Activated naive CD8-positive, alpha-beta T cell treated with anti-CD3 and anti-CD28 coated beads, Interleukin-2, amount 50 U/mL, for 16 hours (primary cell): ENCODE results near the gene SLC34A1.

Experiments
- DNase-seq: peaks from one replicate; pipeline ENCODE4 v3.0.0-alpha.2; 2020; ENCODE audit warnings: low read depth, low spot score

Gene SLC34A1

DNA sequence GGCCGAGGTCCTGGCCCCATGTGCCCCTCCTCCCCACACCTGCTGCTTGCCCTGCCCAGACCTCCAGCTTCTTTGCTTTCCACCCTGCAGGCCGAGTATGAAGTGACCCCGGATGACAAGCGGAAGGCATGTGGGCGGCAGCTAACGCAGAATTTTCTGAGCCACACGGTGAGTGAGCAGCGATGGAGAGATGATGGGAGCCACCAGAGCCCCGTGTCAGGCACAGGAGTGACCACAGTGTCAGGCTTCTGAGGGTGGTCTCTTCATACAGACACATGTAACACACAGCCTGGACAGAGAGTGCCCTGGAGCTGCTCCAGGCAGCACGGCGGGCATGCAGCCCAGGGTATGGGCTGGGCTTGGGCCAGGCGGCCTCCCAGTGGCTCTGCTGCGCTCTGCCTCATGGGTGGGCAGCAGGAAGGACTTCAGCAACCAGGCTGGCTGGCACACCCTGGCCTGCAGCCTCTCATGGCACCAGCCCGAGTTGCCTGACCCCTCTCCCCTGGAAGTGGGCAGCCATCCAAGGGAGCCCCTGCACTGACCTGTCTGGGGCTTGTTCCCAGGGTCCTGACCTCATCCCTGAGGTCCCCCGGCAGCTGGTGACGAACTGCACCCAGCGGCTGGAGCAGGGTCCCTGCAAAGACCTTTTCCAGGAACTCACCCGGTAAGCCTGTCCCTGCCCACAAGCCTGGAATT lies 48.1 kb downstream of the SLC34A1 start:
- DNase-seq: no peak

DNA sequence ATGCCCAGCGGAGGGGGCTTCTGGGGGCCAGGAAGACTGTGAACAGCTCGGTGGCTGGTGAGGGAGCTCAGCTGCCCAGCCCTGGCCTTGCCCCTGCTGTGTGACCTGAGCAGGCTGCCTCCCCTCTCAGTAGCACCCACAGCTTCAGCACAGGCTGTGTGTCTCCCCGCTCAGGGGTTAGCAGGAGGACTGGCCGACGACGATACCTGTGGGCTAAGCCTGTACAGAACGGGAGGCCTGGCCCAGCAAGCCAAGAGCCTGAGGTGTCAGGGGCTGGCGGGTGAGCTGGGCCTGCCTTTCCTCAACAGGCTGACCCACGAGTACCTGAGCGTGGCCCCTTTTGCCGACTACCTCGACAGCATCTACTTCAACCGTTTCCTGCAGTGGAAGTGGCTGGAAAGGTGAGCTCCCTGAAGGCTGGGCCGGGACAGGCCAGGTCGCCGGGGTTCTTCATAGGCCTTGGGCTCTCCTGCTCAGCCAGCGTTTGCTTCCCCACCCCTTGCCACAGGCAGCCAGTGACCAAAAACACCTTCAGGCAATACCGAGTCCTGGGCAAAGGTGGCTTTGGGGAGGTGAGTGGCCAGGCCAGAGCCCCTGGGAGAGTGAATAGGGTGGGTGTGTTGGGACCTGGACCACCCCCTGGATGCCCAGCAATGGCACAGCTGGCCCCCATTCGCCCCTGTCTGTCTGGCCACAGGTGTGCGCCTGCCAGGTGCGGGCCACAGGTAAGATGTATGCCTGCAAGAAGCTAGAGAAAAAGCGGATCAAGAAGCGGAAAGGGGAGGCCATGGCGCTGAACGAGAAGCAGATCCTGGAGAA lies 48.8 kb downstream of the SLC34A1 start:
- DNase-seq: no peak

DNA sequence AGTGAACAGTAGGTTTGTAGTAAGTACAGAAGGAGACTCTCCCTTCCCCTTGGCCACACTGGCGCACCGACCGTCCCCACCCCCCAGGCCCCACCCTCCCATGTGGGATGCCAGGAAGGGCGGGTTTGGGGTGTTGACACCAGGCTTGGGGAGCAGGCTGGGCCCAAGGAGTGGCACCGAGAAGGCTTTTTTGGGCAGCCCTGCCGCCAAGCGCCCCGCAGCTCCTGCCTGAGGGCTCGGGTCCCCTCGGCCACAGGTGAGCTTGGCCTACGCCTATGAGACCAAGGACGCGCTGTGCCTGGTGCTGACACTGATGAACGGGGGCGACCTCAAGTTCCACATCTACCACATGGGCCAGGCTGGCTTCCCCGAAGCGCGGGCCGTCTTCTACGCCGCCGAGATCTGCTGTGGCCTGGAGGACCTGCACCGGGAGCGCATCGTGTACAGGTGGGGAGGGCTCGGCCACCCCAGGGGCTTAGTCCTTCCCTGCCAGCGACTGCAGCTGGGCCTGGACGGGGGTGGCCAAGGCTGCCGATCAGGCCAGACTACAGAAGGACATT lies 49.5 kb downstream of the SLC34A1 start:
- DNase-seq: no peak

DNA sequence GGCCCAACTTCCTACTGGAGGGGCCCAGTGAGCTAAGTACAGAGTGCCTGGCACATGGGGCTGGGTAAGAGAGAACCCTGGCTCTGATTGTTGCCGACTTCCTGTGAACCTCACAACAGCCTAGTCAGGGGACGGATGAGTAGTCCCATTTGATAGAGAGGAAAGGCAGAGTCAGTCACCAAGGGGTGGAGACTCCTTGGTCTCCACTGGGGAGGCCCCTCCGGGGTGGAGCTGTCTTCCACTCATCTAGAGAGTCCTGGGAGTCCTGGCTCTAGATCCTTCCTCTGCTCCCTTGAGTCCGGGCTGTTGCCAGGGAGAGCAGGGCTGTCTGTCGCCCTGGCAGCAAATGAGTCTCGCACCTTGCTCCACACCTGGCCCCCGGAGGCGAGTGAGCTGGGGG lies 50.2 kb downstream of the SLC34A1 start:
- no peak for DNase-seq

DNA sequence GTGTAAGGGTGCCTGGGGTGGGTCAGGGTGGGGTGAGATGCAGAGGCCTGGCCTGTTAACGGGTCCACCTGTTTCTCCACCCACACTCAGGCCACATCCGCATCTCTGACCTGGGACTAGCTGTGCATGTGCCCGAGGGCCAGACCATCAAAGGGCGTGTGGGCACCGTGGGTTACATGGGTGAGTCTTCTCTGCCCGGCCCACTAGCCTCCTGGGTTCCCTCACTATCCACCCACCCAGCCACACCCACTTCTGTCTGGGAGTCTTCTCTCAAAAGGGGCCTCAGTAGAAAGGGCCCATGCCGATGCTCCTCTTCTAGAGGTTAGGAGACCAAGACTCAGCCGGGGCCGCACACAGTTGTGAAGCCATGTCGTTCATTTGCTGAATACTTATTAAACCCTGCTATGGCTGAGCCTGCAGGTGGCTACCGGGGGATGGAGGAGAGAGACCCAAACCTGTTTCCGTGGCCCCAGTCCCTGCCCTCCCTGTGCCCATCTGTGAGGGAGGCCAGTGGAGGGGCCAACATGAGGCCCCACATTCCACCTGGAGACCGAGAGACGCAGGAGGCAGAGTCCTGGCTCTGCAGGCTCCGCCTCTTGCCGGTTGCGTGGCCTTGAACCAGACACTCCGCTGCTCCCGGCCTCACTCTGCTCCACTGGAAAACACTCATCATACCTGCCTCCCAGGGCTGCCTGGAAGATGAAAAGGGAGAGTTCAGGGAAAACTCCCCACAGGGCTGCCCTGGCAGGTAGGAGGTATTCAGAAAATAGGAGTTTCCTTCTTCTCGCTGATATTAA lies 50.9 kb downstream of the SLC34A1 start:
- DNase-seq: no peak

DNA sequence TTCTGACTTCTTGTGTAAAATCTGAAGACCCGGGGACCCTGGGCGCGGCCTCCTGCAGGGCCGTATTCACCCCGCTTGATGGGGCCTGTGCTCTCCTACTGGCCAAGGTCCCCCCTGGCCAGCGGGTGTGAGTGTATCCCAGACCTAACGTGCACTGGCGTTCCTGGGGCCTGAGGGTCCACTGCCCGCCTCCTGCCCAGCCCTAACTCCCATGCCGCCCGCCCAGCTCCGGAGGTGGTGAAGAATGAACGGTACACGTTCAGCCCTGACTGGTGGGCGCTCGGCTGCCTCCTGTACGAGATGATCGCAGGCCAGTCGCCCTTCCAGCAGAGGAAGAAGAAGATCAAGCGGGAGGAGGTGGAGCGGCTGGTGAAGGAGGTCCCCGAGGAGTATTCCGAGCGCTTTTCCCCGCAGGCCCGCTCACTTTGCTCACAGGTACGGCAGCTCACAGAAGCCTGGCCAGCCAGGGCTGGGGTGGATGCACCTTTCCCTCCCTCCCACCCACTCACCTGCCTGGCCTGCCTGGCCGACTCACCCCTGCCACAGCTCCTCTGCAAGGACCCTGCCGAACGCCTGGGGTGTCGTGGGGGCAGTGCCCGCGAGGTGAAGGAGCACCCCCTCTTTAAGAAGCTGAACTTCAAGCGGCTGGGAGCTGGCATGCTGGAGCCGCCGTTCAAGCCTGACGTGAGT lies 51.8 kb downstream of the SLC34A1 start:
- no peak for DNase-seq

DNA sequence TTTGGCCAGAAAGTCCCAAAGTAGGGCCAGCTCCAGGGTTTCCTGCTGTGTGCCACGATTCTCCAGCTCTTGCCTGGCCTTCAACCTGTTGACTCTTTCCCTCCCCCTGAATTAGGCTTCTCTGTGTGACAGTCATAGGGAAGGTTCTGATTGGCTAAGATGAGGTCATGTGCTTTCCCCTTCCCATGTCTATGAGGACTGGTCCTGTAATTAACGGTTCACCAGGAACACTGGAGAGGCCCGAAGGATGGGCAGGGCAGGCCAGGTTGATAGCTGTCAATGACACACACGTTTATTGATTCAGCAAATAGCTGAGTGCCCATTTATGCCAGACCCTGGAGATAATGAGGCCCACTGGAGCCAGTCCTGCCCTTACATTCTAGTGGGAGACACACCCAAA lies 53.4 kb downstream of the SLC34A1 start:
- DNase-seq: no peak

DNA sequence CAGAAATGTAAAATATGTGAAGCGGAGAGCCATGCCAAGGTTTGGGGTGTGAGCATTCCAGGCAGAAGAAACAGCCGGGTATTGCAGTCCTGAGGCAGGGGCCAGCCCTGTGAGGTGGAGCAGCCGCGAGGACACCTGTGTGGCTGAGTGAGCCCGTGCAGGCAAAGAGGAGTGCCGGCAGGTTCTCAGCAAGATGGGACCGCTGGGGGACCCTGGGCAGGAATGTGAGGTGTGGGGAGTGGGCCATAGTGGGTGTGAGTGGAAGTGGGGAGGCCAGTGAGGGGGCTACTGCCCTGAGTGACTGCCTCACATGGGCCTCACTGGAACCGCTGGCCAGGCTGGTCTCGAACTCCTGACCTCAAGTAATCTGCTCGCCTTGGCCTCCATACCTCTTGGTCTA lies 54.2 kb downstream of the SLC34A1 start:
- no peak for DNase-seq

DNA sequence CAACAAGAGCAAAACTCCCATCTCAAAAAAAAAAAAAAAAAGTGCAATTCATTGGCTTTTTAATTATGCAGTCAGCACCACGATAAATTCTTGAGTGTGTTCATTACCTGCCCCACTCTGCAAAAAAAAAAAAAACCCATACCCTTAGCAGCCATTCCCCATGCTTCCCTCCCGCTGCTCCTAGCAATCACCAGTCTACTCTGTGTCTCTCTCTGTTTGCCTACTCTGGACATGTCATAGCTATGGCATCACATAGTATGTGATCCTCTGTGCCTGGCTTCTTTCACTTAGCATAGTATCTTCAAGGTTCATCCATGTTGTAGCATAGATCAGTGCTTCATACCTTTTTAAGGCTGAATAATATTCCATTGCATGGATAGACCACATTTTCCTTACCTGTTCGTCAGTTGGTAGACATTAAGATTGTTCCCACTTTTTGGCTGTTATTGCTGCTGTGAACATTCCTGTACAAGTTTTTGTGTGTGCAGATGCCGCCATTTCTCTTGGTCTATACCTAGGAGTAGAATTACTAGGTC lies 55.4 kb downstream of the SLC34A1 start:
- no peak for DNase-seq

DNA sequence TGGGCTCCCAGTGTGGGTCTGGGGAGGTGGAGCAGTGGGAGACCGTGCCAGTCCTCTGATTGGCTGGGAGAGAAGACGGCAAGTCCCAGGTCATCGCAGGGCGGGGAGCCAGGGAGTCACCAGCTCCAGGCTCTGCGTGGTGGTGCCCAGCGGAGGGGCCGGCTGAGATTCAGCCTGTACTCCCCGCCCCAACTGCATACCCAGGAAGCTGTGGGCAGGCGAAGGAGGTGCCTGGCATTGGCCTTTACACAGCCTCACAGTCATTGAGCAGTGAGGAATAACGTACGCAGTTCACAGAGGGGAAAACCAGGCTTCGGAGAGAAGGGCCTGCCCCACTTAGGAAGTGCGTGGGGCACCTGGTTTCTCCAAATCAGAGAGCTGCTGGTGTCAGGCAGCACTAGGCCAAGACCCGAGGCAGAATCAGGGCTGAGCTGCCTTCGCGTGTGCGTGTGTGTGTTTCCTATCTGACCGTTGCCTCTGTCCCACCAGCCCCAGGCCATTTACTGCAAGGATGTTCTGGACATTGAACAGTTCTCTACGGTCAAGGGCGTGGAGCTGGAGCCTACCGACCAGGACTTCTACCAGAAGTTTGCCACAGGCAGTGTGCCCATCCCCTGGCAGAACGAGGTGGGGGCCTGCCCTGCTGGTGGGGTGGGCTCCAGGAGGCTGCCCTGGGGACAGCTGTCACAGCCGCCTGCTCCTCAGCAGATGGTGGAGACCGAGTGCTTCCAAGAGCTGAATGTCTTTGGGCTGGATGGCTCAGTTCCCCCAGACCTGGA lies 56.2 kb downstream of the SLC34A1 start:
- no peak for DNase-seq

DNA sequence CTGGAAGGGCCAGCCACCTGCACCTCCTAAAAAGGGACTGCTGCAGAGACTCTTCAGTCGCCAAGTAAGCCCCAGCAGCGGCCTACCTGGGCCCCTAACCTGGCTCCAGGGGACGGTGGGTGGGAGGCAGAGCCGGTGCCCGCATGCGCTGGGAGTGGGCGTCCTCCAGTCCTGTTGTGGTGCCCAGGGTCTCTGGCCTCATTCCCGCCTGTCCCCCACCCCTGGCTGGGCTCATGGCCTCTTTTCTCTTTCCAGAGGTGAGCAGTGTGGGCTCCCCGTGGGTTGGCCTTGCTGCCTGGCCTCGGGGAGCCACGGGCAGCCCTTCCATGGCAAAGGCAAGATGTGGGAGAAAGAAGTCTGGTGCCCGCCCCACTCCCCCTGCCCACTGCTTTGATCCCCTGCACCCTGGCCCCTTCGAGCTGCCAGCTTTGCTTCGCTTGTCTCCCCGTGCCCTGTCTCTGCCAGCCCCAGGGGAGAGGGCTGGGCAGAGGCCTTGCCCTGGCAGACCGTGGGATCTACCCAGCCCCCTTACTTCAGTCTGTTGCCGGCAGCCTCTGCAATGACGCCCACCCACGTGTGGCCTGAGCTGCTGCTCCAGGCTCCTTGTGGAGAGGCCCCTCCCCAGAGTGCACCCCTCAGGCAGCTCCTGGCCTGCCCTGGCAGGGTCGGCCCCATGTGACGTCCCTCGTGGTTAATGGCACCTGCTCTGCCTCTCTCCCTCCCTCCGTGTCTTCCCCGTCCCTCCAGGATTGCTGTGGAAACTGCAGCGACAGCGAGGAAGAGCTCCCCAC lies 57.0 kb downstream of the SLC34A1 start:
- no peak for DNase-seq

DNA sequence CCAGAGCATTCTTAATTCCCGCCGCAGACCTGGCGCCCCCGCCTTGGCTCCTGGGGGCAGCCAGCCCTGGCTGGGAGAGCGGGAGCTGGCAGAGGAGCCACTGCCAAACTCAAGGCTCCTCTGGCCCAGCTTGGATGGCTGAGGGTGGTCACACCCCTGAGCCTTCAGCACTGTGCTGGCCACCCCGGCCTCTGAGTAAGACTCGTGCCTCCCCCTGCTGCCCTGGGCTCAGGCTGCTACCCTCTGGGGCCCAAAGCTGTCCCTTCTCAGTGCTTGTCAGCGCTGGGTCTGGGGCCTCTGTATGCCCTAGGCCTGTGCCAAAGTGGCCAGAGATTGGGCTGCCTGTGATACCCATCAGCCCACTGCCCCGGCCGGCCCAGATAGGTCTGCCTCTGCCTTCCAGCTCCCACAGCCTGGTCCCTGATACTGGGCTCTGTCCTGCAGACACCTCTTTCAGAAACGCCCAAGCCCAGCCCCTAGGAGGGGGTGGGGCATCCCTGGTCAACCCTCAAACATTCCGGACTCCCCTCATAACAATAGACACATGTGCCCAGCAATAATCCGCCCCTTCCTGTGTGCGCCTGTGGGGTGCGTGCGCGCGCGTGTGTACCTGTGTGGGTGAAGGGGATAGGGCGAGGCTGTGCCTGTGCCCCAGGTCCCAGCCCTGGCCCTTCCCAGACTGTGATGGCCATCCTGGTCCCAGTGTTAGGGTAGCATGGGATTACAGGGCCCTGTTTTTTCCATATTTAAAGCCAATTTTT lies 58.0 kb downstream of the SLC34A1 start:
- no peak for DNase-seq

DNA sequence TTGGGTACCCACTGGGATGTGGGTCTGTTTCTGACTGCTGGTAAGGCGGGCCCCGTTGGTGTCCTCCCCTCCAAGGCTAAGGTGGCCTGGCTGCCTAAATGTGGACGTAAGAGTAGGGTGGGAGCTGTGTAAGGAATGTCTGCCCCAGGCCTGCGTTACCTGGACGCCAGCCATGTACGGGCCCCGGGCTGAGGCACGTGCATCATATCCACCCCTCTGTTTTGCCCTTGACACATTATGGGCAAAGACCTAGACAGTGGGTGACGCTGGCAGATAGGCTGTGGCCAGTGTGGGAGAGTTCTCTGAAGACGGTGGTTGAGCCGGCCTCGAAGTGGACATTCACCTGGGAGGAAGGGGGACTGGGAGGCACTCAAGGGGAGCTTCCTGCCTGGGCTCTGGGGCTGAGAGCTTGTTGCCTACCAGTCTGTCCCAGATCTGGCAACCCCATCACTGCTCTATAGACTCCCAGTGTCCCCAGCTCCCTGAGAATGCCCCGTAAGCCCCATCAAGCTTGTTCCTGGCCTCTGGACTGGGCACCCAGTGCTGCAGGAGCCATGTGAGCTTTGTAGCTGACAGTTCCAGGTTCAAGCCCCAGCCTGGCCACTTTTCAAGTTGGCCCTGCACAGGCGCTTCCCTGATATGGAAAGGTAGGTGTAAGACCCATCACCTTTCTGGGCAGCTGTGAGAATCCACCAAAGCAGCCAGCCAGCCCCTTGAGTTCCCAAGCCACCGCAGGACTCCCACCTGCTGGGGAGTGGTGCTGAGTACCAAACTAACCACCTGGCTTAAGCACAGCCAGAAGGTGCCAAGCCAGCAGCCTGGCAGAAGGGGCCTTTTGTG lies 59.1 kb downstream of the SLC34A1 start:
- DNase-seq: no peak

DNA sequence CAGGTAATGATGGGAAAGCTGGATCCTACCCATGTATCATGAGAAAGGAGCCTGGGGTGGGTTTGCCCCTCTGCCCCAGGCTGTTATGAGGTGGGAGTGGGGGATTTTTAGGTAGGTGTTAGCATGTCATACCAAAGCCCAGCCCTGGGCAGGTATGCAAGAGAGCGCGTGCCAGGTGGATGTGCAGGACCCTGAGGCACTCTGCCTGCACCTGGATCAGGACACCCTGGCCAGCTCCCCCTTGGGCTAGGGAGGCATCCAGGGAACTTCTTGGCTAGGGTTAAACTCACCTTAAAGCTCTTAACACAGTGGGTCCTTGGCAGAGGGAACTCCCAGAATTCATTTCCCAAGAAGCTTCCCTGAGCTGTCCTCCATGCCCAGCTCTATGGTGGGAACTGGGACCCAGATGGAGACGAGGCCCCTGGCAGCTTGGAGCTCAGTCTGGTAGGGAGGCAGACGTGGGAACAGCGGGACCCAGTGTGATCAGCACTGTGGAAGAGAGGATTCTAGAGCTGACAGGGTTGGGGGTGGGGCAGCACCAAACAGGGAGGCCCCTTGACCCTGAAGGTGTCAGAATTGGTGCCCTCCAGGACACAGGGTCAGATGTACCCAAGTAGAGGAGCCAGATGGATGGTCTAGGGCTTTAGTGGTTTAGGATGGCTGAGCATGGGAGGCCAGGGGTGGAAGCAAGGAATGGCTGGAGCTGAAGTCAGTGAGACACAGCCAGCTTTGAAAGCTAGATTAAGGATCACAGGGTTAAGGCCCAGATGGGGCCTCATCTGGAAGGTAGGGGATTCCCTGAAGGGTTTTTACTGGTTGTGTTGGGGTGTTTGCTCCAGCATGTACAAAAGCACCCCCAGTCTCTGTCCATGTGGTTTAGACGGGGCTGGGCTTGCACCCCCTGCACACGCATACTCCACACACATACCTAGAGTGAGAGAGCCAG lies 60.1 kb downstream of the SLC34A1 start:
- DNase-seq: no peak

DNA sequence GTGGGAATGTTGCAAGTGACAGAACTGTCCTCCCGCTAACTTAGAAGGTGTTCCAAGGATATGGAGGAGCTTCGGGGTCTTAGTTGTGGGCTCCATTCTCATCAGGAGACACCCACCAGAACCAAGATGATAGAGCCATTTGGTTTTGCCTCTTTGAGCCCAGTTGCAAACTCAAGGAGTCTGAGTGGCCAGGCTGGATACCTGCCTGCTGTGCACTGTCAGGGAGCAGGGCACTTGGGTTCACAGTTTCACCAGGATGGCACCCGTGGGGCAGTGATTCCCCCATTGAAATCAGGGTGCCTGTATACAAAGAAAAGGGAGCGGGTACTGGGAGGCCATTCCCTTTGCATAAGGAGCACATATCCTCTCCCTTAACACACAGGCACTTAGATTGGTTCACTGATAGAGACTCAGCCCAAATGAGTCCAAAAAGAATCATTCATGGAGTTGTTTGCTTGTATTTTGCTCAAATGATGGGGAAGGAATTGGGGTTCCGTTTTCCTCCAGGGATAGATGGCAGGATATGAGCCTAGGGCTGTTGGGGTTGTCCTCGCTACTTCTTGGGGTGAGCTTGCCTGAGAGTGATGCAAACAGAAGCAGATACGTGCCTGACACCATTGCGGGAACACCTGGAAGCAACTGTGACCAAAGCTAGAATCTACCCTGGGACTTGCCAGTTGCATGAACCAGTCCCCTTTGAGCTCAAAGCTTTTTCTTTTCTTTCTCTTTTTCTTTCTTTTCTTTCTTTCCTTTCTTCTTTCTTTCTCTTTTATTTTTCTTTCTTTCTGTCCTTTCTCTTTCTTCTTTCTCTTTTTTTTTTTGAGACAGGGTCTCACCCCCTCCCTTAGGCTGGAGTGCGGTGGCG lies 61.0 kb downstream of the SLC34A1 start:
- no peak for DNase-seq

DNA sequence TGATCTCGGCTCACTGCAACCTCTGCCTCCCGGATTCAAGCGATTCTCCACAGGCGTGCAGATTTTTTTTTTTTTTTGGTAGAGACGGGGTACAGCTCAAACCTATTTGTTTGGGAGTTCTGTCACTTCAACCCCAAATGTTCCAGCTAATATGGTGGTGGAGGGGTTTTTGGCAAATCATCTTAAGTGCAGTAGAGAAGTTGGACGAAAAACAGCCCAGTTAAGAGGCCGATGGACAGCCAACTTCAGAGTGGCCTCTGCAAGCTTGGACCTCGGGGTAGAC lies 61.6 kb downstream of the SLC34A1 start:
- no peak for DNase-seq
